Measurements from ENCODE around the gene LRCH3.
A peak's percentile ranks its signal among the peaks of the same experiment; 100 is the strongest.

The LRCH3 gene

GRCh38 chr3:197796087-197796486 lies 5.0 kb downstream of the LRCH3 start:
- TF ChIP-seq TARDBP (IDR thresholded peaks at IDR 0.05), result no peak
- TF ChIP-seq ARNT (IDR thresholded peaks at IDR 0.05), result no peak
- TF ChIP-seq LEF1 (IDR thresholded peaks at IDR 0.05; ENCODE audit: borderline replicate concordance), result no peak
- TF ChIP-seq SP1 (IDR thresholded peaks at IDR 0.05), result no peak
- TF ChIP-seq PKNOX1 (IDR thresholded peaks at IDR 0.05), result no peak
- TF ChIP-seq ELF4 (IDR thresholded peaks at IDR 0.05), result no peak
- TF ChIP-seq ZNF384 (IDR thresholded peaks at IDR 0.05), result no peak
- TF ChIP-seq FOXM1 (IDR thresholded peaks at IDR 0.05; ENCODE audit: borderline replicate concordance), result no peak
- TF ChIP-seq FOXK2 (IDR thresholded peaks at IDR 0.05), result no peak
- TF ChIP-seq NFRKB (IDR thresholded peaks at IDR 0.05), result no peak
- POLR2A ChIA-PET, result interaction anchor here (0.8 kb wide), 1 partner anchor 110 kb away, joined by 4 read pairs; no protein-coding TSS in a partner anchor
- CTCF ChIA-PET, result no interaction called here
- no peak for DNase-seq (ENCODE audit: extremely low spot score)

- TF ChIP-seq TARDBP (IDR thresholded peaks at IDR 0.05) (no peak), SP1 (IDR thresholded peaks at IDR 0.05) (no peak), PKNOX1 (IDR thresholded peaks at IDR 0.05) (no peak), ARNT (IDR thresholded peaks at IDR 0.05) (no peak), FOXK2 (IDR thresholded peaks at IDR 0.05) (no peak), LEF1 (IDR thresholded peaks at IDR 0.05; ENCODE audit: borderline replicate concordance) (no peak)
- ChIA-PET CTCF (no interaction called here), POLR2A (no interaction called here)
- no peak for DNase-seq (ENCODE audit: extremely low spot score)
These were observed 7.8 kb downstream of the LRCH3 start for GRCh38 chr3:197798863-197799262.

DNA sequence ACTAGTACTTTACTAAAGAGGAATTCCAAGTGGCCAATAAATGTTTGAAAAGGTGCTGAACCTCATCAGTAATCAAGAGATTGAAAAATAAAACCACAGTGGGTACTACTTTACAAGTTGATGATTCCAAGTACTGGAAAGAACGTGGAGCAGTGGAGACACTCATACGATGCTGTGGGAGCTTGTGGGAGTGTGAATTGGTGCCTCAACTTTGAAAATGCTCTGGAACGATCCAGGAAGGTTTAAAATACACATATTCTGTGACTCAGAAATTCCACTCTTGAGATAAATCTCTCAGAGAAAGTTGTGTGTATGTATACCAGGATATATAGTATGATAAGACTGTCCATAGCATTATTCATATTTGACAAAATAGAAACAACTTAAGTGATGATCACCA lies 9.3 kb downstream of the LRCH3 start:
- no peak for DNase-seq (ENCODE audit: extremely low spot score)
- ChIA-PET POLR2A (no interaction called here), CTCF (interaction anchor here (0.8 kb wide), 1 partner anchor 11 kb away, joined by 4 read pairs; no protein-coding TSS in a partner anchor)
- TF ChIP-seq SP1 (IDR thresholded peaks at IDR 0.05) (no peak), FOXM1 (IDR thresholded peaks at IDR 0.05; ENCODE audit: borderline replicate concordance) (no peak), ELF4 (IDR thresholded peaks at IDR 0.05) (no peak), L3MBTL2 (conservative IDR thresholded peaks at IDR 0.05) (no peak), NFRKB (IDR thresholded peaks at IDR 0.05) (no peak), ARNT (IDR thresholded peaks at IDR 0.05) (no peak), LEF1 (IDR thresholded peaks at IDR 0.05; ENCODE audit: borderline replicate concordance) (no peak), FOXK2 (IDR thresholded peaks at IDR 0.05) (no peak), CTBP1 (IDR thresholded peaks at IDR 0.05; ENCODE audit: borderline replicate concordance) (no peak), HDGF (IDR thresholded peaks at IDR 0.05; ENCODE audit: borderline replicate concordance) (no peak), FOXA1 (IDR thresholded peaks at IDR 0.05) (no peak), TARDBP (IDR thresholded peaks at IDR 0.05) (no peak), BHLHE40 (IDR thresholded peaks at IDR 0.05; ENCODE audit: borderline replicate concordance) (no peak), ZNF384 (IDR thresholded peaks at IDR 0.05) (no peak), PKNOX1 (IDR thresholded peaks at IDR 0.05) (no peak), SUZ12 (IDR thresholded peaks at IDR 0.05) (no peak)

- DNase-seq (ENCODE audit: extremely low spot score), result no peak
- CTCF ChIA-PET, result interaction anchor here (0.7 kb wide), 1 partner anchor 116 kb away, joined by 3 read pairs; no protein-coding TSS in a partner anchor
These were observed 11.1 kb downstream of the LRCH3 start for GRCh38 chr3:197801891-197802778.

GRCh38 chr3:197802779-197803459 lies 11.9 kb downstream of the LRCH3 start:
- POLR2A ChIA-PET, result interaction anchor here (1.0 kb wide), 1 partner anchor 12 kb away, joined by 3 read pairs; the partner anchor contains the start of gene LRCH3
- TF ChIP-seq L3MBTL2 (conservative IDR thresholded peaks at IDR 0.05) (no peak), NFRKB (IDR thresholded peaks at IDR 0.05) (no peak), PKNOX1 (IDR thresholded peaks at IDR 0.05) (no peak), TARDBP (IDR thresholded peaks at IDR 0.05) (no peak), FOXK2 (IDR thresholded peaks at IDR 0.05) (no peak), ELF4 (IDR thresholded peaks at IDR 0.05) (no peak)
- CTCF ChIA-PET, result interaction anchor here (0.7 kb wide), 1 partner anchor 117 kb away, joined by 3 read pairs; no protein-coding TSS in a partner anchor
- DNase-seq (ENCODE audit: extremely low spot score), result peak; percentile 7

More at GRCh38 chr3:197801891-197802778, 11.1 kb downstream of the LRCH3 start:
- TF ChIP-seq L3MBTL2 (conservative IDR thresholded peaks at IDR 0.05) (no peak), ZNF384 (IDR thresholded peaks at IDR 0.05) (no peak), FOXM1 (IDR thresholded peaks at IDR 0.05; ENCODE audit: borderline replicate concordance) (no peak), PKNOX1 (IDR thresholded peaks at IDR 0.05) (no peak), HDGF (IDR thresholded peaks at IDR 0.05; ENCODE audit: borderline replicate concordance) (no peak)
- POLR2A ChIA-PET, result interaction anchor here (1.0 kb wide), 1 partner anchor 11 kb away, joined by 3 read pairs; the partner anchor contains the start of gene LRCH3
